HL-60 (cell line): Measurements from ENCODE around the gene ANKRA2.

Source experiments
- POLR2AphosphoS5 ChIP-seq: IDR thresholded peaks from 2 replicates; pipeline ENCODE4 v1.6.1; 2012; ENCODE audit warnings: low read depth
- TF ChIP-seq, protein P1 (sequence below): IDR thresholded peaks from one replicate; pipeline ENCODE4 v1.5.1; 2011; ENCODE audit warnings: low read length, control low read depth, inconsistent platforms; ENCODE audit not compliant: insufficient read depth
- TF ChIP-seq, protein P2 (sequence below): IDR thresholded peaks from 2 replicates; pipeline ENCODE4 v1.6.1; 2012; ENCODE audit warnings: low read depth; ENCODE audit not compliant: insufficient replicate concordance

DNA sequence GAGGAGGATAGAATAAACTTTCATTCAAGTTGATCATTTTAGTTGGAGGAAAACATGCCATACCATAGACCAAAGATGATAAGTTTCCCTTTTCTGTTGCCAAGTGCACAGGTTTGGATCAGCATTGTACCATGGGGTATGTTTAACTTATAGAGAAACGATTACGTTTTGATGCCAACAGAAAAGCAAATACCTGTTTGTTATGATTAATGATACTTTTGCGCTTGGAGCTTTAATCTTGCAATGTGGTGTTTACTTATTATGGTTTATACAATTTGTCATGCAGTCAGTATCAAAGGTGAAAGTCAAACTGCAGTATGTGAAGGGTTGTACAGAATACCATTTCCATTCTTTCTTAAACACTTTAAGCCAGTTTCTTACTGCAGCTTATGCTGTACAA, 47.4 kb upstream of the ANKRA2 start:
- TF ChIP-seq, protein P1, sequence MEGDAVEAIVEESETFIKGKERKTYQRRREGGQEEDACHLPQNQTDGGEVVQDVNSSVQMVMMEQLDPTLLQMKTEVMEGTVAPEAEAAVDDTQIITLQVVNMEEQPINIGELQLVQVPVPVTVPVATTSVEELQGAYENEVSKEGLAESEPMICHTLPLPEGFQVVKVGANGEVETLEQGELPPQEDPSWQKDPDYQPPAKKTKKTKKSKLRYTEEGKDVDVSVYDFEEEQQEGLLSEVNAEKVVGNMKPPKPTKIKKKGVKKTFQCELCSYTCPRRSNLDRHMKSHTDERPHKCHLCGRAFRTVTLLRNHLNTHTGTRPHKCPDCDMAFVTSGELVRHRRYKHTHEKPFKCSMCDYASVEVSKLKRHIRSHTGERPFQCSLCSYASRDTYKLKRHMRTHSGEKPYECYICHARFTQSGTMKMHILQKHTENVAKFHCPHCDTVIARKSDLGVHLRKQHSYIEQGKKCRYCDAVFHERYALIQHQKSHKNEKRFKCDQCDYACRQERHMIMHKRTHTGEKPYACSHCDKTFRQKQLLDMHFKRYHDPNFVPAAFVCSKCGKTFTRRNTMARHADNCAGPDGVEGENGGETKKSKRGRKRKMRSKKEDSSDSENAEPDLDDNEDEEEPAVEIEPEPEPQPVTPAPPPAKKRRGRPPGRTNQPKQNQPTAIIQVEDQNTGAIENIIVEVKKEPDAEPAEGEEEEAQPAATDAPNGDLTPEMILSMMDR: no peak
- no peak for TF ChIP-seq POLR2AphosphoS5
- TF ChIP-seq, protein P2, sequence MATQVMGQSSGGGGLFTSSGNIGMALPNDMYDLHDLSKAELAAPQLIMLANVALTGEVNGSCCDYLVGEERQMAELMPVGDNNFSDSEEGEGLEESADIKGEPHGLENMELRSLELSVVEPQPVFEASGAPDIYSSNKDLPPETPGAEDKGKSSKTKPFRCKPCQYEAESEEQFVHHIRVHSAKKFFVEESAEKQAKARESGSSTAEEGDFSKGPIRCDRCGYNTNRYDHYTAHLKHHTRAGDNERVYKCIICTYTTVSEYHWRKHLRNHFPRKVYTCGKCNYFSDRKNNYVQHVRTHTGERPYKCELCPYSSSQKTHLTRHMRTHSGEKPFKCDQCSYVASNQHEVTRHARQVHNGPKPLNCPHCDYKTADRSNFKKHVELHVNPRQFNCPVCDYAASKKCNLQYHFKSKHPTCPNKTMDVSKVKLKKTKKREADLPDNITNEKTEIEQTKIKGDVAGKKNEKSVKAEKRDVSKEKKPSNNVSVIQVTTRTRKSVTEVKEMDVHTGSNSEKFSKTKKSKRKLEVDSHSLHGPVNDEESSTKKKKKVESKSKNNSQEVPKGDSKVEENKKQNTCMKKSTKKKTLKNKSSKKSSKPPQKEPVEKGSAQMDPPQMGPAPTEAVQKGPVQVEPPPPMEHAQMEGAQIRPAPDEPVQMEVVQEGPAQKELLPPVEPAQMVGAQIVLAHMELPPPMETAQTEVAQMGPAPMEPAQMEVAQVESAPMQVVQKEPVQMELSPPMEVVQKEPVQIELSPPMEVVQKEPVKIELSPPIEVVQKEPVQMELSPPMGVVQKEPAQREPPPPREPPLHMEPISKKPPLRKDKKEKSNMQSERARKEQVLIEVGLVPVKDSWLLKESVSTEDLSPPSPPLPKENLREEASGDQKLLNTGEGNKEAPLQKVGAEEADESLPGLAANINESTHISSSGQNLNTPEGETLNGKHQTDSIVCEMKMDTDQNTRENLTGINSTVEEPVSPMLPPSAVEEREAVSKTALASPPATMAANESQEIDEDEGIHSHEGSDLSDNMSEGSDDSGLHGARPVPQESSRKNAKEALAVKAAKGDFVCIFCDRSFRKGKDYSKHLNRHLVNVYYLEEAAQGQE: no peak
